Fibroblast of lung (primary cell): Measurements from ENCODE around the gene ID2. TPM values are rescaled to one million over a fixed set of nuclear protein-coding genes. Genes with fewer than 3 reads are reported as not detected.

Experiments used
- DNase-seq, 2 donors: peaks; one replicate each; pipeline versions ENCODE4 v3.0.0 to v3.0.0-alpha.2; 2010; ENCODE audit warnings: low read depth in 2 of 2
- H2AFZ ChIP-seq: 2 replicates; pipeline ENCODE4 v1.5.1; 2012; ENCODE audit warnings: low read length, control low read depth, inconsistent platforms
- H3K27ac ChIP-seq: 2 replicates; pipeline ENCODE4 v1.5.1; 2011; ENCODE audit warnings: low read length, control low read depth; ENCODE audit not compliant: insufficient read depth
- H3K27me3 ChIP-seq: 2 replicates; pipeline ENCODE4 v1.5.1; 2011; ENCODE audit warnings: mild to moderate bottlenecking, low read length; ENCODE audit not compliant: control insufficient read depth, insufficient read depth
- H3K36me3 ChIP-seq: 2 replicates; pipeline ENCODE4 v1.5.1; 2011; ENCODE audit warnings: low read length; ENCODE audit not compliant: control insufficient read depth, insufficient read depth
- H3K4me1 ChIP-seq: 2 replicates; pipeline ENCODE4 v1.5.1; 2011; ENCODE audit warnings: low read length; ENCODE audit not compliant: control insufficient read depth, insufficient read depth; ENCODE audit errors: extremely low read depth
- H3K4me2 ChIP-seq: 2 replicates; pipeline ENCODE4 v1.5.1; 2011; ENCODE audit warnings: low read length, control low read depth; ENCODE audit not compliant: insufficient read depth; ENCODE audit errors: extremely low read depth
- H3K4me3 ChIP-seq, 4 experiments: fragments of 200-600 bp in 1 of 4; sonication (generic) in 1 of 4; replicated peaks in 1 of 4; 2 replicates each; pipeline ENCODE4 v1.5.1; 2011 to 2016; ENCODE audit warnings: low read length in 4 of 4, low read depth in 3 of 4, mild to moderate bottlenecking in 3 of 4, control low read depth in 2 of 4, inconsistent platforms in 1 of 4, mixed read lengths in 1 of 4; ENCODE audit not compliant: insufficient read depth in 1 of 4; ENCODE audit errors: control extremely low read depth in 1 of 4
- H3K79me2 ChIP-seq: 2 replicates; pipeline ENCODE4 v1.5.1; 2012; ENCODE audit warnings: mild to moderate bottlenecking, low read length, inconsistent platforms; ENCODE audit not compliant: control insufficient read depth, insufficient read depth
- H3K9ac ChIP-seq: 2 replicates; pipeline ENCODE4 v1.5.1; 2011; ENCODE audit warnings: mild to moderate bottlenecking, low read length, control low read depth; ENCODE audit not compliant: insufficient read depth
- H3K9me3 ChIP-seq: 2 replicates; pipeline ENCODE4 v1.5.1; 2012; ENCODE audit warnings: low read depth, low read length; ENCODE audit not compliant: control insufficient read depth, insufficient read depth
- H4K20me1 ChIP-seq: 2 replicates; pipeline ENCODE4 v1.5.1; 2011; ENCODE audit warnings: low read length; ENCODE audit not compliant: control insufficient read depth, insufficient read depth; ENCODE audit errors: extremely low read depth
- EZH2 ChIP-seq: IDR thresholded peaks from 2 replicates; pipeline ENCODE4 v1.5.1; 2012; ENCODE audit warnings: low read length, control low read depth, mild to moderate bottlenecking; ENCODE audit errors: missing control alignments
- polyA plus RNA-seq, 2 donors: library from polyadenylated mRNA; depleted of rRNA in 1 of 2; stranded (reverse) in 1 of 2; unstranded in 1 of 2; fragments of >200 nt; gene quantifications; 2 replicates each; pipeline ENCODE4 v1.2.1, GENCODE V29; 2011 to 2012; ENCODE audit warnings: missing spikeins in 1 of 2
- total RNA-seq: library from RNA; depleted of rRNA; stranded (reverse); fragments of >200 nt; gene quantifications from 2 replicates; pipeline ENCODE4 v1.2.1, GENCODE V29; 2014
- TF ChIP-seq, protein P1 (sequence below), 2 donors: IDR thresholded peaks in 1 of 2; conservative IDR thresholded peaks in 1 of 2; 1 replicate in 1 of 2; 2 replicates in 1 of 2; pipeline ENCODE4 v1.5.1; 2011 to 2012; ENCODE audit warnings: low read length in 2 of 2, control low read depth in 1 of 2, inconsistent platforms in 1 of 2, low read depth in 1 of 2, mild to moderate bottlenecking in 1 of 2

The ID2 gene
- total and polyA plus RNA-seq, 2 donors (not counting 1 experiment from before 2014, with no cell fraction given), result 23.1 to 66.6 TPM

DNA sequence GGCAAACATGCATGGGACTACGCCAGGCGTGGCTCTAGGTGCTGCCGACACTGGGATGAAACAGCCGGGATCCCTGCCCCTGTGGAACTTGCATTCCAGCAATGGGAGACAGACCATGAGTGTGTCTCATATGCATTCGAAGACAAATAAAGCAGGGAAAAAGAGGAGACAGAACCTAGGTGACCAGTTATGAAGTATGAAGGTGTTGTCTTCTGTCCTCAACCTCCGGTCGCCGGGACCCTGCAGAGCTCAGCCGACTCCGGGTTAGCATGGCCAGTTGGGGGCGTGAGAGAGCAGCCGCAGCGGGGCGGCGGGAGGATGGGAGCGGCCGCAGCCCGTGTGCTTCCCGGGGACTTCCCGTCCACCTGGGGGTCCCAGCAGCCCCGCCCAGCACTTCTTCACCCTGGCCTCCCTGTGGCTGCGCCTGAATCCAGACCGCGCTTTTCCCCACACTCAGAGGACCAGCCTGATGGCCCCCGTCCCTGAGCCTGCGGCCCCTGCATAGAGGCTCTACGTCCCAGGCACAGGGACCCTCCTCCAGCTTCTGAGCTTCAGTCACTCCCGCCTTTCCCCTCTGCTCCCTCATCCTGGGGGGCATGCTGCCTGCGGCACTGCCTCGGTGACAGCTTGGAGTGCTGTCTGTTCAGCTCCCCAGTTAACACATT, 11.4 kb downstream of the ID2 start:
- Histone ChIP-seq H3K79me2 (no peaks in the 10 kb centered on the region), H4K20me1 (no peaks in the 10 kb centered on the region), H3K4me1 (no peaks in the 10 kb centered on the region), H3K36me3 (no peaks in the 10 kb centered on the region), H3K9me3 (no peaks in the 10 kb centered on the region), H3K4me3 (peak overlapping the region in 1 of 4 experiments; percentile 22), H3K9ac (no peak overlapping the region), H3K27ac (no peak overlapping the region), H3K4me2 (peak overlapping the region; percentile 5), H3K27me3 (no peaks in the 10 kb centered on the region), H2AFZ (peak overlapping the region; percentile 55)
- TF ChIP-seq EZH2, result no peak
- TF ChIP-seq, protein P1, sequence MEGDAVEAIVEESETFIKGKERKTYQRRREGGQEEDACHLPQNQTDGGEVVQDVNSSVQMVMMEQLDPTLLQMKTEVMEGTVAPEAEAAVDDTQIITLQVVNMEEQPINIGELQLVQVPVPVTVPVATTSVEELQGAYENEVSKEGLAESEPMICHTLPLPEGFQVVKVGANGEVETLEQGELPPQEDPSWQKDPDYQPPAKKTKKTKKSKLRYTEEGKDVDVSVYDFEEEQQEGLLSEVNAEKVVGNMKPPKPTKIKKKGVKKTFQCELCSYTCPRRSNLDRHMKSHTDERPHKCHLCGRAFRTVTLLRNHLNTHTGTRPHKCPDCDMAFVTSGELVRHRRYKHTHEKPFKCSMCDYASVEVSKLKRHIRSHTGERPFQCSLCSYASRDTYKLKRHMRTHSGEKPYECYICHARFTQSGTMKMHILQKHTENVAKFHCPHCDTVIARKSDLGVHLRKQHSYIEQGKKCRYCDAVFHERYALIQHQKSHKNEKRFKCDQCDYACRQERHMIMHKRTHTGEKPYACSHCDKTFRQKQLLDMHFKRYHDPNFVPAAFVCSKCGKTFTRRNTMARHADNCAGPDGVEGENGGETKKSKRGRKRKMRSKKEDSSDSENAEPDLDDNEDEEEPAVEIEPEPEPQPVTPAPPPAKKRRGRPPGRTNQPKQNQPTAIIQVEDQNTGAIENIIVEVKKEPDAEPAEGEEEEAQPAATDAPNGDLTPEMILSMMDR (conservative IDR thresholded peaks at IDR 0.05 in 1 of 2, IDR thresholded peaks at IDR 0.05 in 1 of 2; ENCODE audit: low read depth in 1 of 2, low read length in 2 of 2), result peak; percentile 39 to 70
- DNase-seq, result peak; percentile 9 to 11

DNA sequence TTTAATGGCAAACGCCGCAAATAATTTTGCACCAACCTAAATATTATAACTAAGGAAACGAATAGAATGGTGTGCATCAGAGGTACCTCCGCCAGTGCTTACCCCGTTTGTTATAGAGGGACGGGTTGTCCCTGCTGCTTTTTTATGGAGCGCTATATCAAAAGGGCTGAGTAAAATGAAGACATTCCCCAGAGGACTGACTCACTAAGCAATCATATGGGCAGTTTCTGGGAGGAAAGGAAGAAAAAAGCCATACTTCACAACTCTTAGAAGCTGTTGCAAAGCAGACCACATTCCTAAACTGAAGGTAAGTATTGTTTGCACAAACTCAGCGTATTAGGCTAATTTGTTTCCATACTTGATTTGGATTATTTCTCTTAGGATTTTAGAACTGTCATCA, 12.9 kb downstream of the ID2 start:
- H2AFZ ChIP-seq, result no peak overlapping the region
- H3K27ac ChIP-seq, result no peak overlapping the region
- no peaks in the 10 kb centered on the region for H3K79me2 ChIP-seq
- H3K9me3 ChIP-seq, result no peaks in the 10 kb centered on the region
- H3K36me3 ChIP-seq, result no peaks in the 10 kb centered on the region
- H4K20me1 ChIP-seq, result no peaks in the 10 kb centered on the region
- no peaks in the 10 kb centered on the region for H3K27me3 ChIP-seq
- peak; percentile 15 to 45 for DNase-seq
- no peak overlapping the region for H3K4me3 ChIP-seq
- H3K4me1 ChIP-seq, result no peaks in the 10 kb centered on the region
- TF ChIP-seq, protein P1 (conservative IDR thresholded peaks at IDR 0.05 in 1 of 2, IDR thresholded peaks at IDR 0.05 in 1 of 2; ENCODE audit: low read depth in 1 of 2, low read length in 2 of 2), result no peak
- no peak for TF ChIP-seq EZH2
- H3K9ac ChIP-seq, result no peak overlapping the region
- no peak overlapping the region for H3K4me2 ChIP-seq

DNA sequence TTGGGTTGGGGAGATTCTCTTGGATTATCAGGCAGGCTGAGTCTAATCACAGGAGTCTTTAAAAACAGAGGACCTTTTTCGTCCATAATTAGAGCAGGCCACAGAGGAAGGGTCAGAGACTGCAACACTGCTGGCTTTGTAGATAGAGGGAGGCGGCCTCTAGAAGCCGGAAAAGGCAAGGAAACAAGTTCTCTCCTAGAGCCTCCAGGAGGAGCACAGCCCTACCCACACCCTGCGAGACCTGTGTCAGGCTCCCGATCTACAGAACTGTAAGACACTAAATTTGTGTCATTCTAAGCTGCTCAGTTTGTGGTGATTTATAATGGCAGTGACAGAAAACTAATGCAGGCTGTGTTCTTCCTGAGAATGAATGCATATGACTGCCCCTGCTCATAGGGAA, 15.3 kb downstream of the ID2 start:
- Histone ChIP-seq H3K4me3 (no peak overlapping the region), H3K27ac (no peak overlapping the region), H3K79me2 (no peaks in the 10 kb centered on the region), H3K9me3 (no peaks in the 10 kb centered on the region), H3K36me3 (no peaks in the 10 kb centered on the region), H3K9ac (no peak overlapping the region), H4K20me1 (no peaks in the 10 kb centered on the region), H3K27me3 (no peaks in the 10 kb centered on the region), H3K4me2 (no peak overlapping the region), H3K4me1 (no peaks in the 10 kb centered on the region), H2AFZ (no peak overlapping the region)
- no peak for DNase-seq
- TF ChIP-seq, protein P1 (conservative IDR thresholded peaks at IDR 0.05 in 1 of 2, IDR thresholded peaks at IDR 0.05 in 1 of 2; ENCODE audit: low read depth in 1 of 2, low read length in 2 of 2), result no peak
- no peak for TF ChIP-seq EZH2
